Ovary (tissue), 9 donors: Measurements from ENCODE around the gene LOX. TPM values are rescaled to one million over a fixed set of nuclear protein-coding genes. Genes with fewer than 3 reads are reported as not detected.

Experiments
- DNase-seq, 5 donors: peaks; one replicate each; pipeline ENCODE4 v3.0.0-alpha.2; 2019 to 2020
- H3K27ac ChIP-seq, 2 donors: fragments of 200-600 bp; one replicate each; pipeline versions ENCODE4 v1.5.1 to v1.8.0; 2019 to 2022
- H3K27me3 ChIP-seq: fragments of 200-600 bp; one replicate; pipeline ENCODE4 v1.8.0; 2022
- H3K36me3 ChIP-seq: fragments of 200-600 bp; sonication (generic); one replicate; pipeline ENCODE4 v1.5.1; 2019
- H3K4me1 ChIP-seq: one replicate; pipeline ENCODE4 v1.8.1; 2013; ENCODE audit warnings: mild to moderate bottlenecking, moderate library complexity; ENCODE audit not compliant: insufficient read depth
- H3K4me3 ChIP-seq: fragments of 200-600 bp; sonication (generic); one replicate; pipeline ENCODE4 v1.5.1; 2017
- H3K9me3 ChIP-seq, 2 donors: fragments of 200-600 bp in 1 of 2; sonication (generic) in 1 of 2; one replicate each; pipeline versions ENCODE4 v1.5.1 to v1.8.1; 2013 to 2019; ENCODE audit warnings: mild to moderate bottlenecking in 1 of 2, moderate library complexity in 1 of 2
- EP300 ChIP-seq: sonication (generic); formaldehyde crosslinking; IDR thresholded peaks from one replicate; pipeline ENCODE4 v1.6.1; 2017; ENCODE audit warnings: antibody characterized with exemption
- POLR2A ChIP-seq: fragments of 450-650 bp; IDR thresholded peaks from one replicate; pipeline ENCODE4 v1.6.1; 2017; ENCODE audit warnings: antibody characterized with exemption, mild to moderate bottlenecking, moderate library complexity
- WGBS, 3 donors: extraction: QIAGEN DNeasy Blood & Tissue Kit in 1 of 3; methylation state at CpG; one replicate each; pipeline versions ENCODE4 v1.1.5 to v1.1.7; 2013 to 2017; 5-methylcytosine and 5-hydroxymethylcytosine counted together
- intact Hi-C, 4 donors: fragments of 100-400 bp; cut with DNase I; formaldehyde crosslinking; loops; one replicate each; pipeline versions ENCODE4 v1.11.0 to v1.15.1; 2022 to 2023
- polyA plus RNA-seq, 2 donors: library from polyadenylated mRNA; stranded (reverse); fragments of 200-250 nt in 1 of 2; fragments of 350-450 nt in 1 of 2; fragmentation: Illumina TruSeq in 1 of 2; extraction: RNeasy Lipid Tissue Mini Kit (QIAGEN cat#74804) in 1 of 2; gene quantifications; one replicate each; pipeline ENCODE4 v1.2.3, GENCODE V29; 2013 to 2014
- total RNA-seq, 7 donors: library from RNA; depleted of rRNA in 2 of 7; stranded (reverse); fragments of >200 nt in 2 of 7; fragmentation: NEBNext Ultra II Directional in 3 of 7; extraction: Animal tissue kit (Norgen Biotek cat#: 25700) in 3 of 7; gene quantifications; one replicate each; pipeline versions ENCODE4 v1.1.0 to v1.2.4, GENCODE V29; 2016 to 2023
- TF ChIP-seq, protein P1 (sequence below), 3 donors: fragments of 450-650 bp in 2 of 3; fragments of 200-600 bp in 1 of 3; IDR thresholded peaks; one replicate each; pipeline versions ENCODE4 v1.5.1 to v1.8.0; 2016 to 2022; ENCODE audit warnings: antibody characterized with exemption in 3 of 3, mild to moderate bottlenecking in 1 of 3
- donor health status: DM: no; HTN: no; CAD: no; lungs with moderate emphysema.
- donor health status: DM: no; HTN: no; CAD: no.
- donor health status: Bipolar disorder and iron deficiency.
- donor health status: DM: yes; HTN: yes; CAD: no.
- donor health status: DM: no; HTN: no; CAD: no.
- donor health status: DM: yes; HTN: yes; CAD: no.

Gene LOX
- total and polyA plus RNA-seq, 9 donors = 6.9 to 23.5 (median 10.9) TPM

DNA sequence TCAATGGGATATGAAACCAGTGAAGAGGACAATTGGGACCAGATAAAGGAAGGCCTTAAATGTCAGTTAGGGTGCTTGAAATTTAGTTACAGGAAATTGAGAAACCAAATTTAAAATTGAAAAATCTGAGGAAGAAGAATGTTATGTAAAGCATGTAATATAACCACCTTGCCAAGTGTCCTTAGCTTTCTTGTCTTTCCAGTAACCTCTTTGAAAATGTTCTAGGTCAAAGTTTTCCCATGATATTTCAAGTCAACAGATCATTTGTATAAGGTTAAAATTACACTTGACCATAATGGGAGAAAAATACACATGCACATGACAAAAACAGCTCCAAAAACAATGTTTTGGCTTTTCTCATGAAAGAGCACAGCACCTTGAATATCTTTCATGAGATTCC is 21.1 kb downstream of the LOX start:
- no peaks in the 10 kb centered on the region for H3K36me3 ChIP-seq
- DNase-seq = no peak
- intact Hi-C loops = no loop called here

DNA sequence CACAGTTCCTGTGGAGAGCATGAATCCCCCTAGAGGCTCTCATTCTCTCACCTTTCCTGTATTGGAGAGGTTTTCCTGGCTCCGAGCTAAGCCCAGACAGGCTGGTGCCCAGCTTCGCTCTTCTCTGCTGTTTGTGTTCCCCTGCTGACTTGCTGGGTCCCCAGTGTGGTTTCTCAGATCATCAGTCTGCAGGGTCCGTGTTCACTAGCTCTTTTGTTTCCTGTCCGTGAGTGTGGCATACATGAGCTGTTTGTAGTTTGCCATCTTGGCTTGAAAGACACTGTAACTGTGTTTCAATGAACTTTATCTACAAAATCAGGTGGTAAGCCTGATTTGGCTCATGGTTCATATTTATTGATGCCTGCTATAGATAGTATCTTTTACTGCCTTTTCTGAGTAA is 23.8 kb downstream of the LOX start:
- Histone ChIP-seq H3K4me3 (no peak overlapping the region), H3K9me3 (no peaks in the 10 kb centered on the region), H3K27me3 (no peaks in the 10 kb centered on the region), H3K36me3 (no peaks in the 10 kb centered on the region), H3K4me1 (no peaks in the 10 kb centered on the region), H3K27ac (no peak overlapping the region)
- intact Hi-C loops = no loop called here
- DNase-seq = no peak
- TF ChIP-seq POLR2A (no peak), EP300 (no peak)
- TF ChIP-seq, protein P1, sequence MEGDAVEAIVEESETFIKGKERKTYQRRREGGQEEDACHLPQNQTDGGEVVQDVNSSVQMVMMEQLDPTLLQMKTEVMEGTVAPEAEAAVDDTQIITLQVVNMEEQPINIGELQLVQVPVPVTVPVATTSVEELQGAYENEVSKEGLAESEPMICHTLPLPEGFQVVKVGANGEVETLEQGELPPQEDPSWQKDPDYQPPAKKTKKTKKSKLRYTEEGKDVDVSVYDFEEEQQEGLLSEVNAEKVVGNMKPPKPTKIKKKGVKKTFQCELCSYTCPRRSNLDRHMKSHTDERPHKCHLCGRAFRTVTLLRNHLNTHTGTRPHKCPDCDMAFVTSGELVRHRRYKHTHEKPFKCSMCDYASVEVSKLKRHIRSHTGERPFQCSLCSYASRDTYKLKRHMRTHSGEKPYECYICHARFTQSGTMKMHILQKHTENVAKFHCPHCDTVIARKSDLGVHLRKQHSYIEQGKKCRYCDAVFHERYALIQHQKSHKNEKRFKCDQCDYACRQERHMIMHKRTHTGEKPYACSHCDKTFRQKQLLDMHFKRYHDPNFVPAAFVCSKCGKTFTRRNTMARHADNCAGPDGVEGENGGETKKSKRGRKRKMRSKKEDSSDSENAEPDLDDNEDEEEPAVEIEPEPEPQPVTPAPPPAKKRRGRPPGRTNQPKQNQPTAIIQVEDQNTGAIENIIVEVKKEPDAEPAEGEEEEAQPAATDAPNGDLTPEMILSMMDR (IDR thresholded peaks at IDR 0.05) = no peak
- 91 to 92% (median 91%) methylated on average over 4 of the region's 4 CpGs for WGBS, 3 donors

More for the DNA sequence above, 21.1 kb downstream of the LOX start:
- no peaks in the 10 kb centered on the region for H3K9me3 ChIP-seq
- no peak overlapping the region for H3K4me3 ChIP-seq
- H3K4me1 ChIP-seq = no peaks in the 10 kb centered on the region
- TF ChIP-seq, protein P1 (IDR thresholded peaks at IDR 0.05) = no peak
- TF ChIP-seq EP300 (no peak), POLR2A (no peak)
- no peak overlapping the region for H3K27ac ChIP-seq
- H3K27me3 ChIP-seq = no peaks in the 10 kb centered on the region

DNA sequence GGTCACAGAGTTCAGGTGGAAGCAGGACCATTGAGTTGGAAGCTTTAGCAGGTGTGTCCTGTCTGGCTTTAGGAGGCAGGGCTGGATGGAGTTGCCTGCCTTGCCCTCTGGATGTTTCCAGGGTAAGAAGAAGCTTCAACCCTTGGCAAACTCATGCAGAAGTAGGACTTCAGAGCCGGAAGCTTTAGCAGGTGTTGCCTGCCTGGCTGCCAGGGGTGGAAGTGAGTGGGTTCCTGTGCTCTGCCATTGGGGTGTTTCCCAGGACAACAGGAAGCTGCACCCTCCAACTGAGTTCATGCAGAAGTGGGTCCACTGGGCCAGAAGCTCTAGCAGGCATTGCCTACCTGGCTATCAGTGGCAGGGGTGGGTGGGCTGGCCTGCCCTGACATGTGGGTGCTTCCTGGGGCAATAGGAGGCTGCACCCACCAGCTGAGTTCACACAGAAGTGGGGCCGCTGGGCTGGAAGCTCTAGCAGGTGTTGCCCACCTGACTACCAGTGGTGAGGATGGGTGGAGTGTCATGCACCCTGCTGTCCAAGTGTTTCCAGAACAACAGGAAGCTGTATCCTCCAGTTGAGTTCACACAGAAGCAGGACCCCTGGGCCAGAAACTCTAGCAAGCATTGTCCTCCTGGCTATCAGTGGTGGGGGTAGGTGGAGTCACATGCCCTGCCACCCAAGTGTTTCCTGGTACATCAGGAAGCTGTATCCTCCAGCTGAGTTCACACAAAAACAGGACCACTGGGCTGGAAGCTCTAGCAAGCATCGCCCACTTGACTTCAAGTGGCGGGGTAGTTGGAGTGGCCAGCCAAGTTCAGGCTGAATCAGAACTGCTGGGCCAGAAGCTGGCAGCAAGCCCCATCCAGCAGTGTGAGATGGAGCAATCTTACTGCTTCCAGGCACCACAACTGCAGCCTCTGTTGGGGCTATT is 24.6 kb downstream of the LOX start:
- TF ChIP-seq, protein P1 (IDR thresholded peaks at IDR 0.05) = no peak
- no peak for TF ChIP-seq POLR2A
- no peak for TF ChIP-seq EP300
- Histone ChIP-seq H3K4me3 (no peak overlapping the region), H3K9me3 (no peaks in the 10 kb centered on the region), H3K36me3 (no peaks in the 10 kb centered on the region), H3K27ac (no peak overlapping the region), H3K4me1 (no peaks in the 10 kb centered on the region), H3K27me3 (no peaks in the 10 kb centered on the region)
- no peak for DNase-seq
- 88 to 94% (median 93%) methylated on average over 4 of the region's 4 CpGs for WGBS, 3 donors
- intact Hi-C loops = no loop called here

DNA sequence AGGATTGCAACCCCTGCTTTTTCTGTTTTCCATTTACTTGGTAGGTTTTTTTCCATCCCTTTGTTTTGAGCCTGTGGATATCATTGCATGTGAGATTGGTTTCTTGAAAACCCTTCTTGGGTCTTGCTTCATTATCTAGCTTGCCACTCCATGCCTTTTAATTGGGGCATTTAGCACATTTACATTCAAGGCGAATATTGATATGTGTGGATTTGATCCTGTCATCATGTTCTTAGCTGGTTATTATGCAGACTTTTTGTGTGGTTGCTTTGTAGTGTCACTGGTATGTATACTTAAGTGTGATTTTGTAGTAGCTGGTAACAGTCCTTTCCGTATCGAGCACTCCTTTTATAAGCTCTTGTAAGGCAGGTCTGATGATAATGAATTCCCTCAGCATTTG is 26.5 kb downstream of the LOX start:
- WGBS, 3 donors = 98 to 100% (median 99%) methylated on average over 3 of the region's 3 CpGs
- Histone ChIP-seq H3K9me3 (no peaks in the 10 kb centered on the region), H3K4me3 (no peak overlapping the region), H3K27me3 (no peaks in the 10 kb centered on the region), H3K36me3 (no peaks in the 10 kb centered on the region), H3K27ac (no peak overlapping the region), H3K4me1 (no peaks in the 10 kb centered on the region)
- DNase-seq = no peak
- intact Hi-C loops = no loop called here
- no peak for TF ChIP-seq POLR2A
- TF ChIP-seq EP300 = no peak
- TF ChIP-seq, protein P1 (IDR thresholded peaks at IDR 0.05) = no peak
